GM18511 (cell line): ENCODE measurements around the gene GARS1.
"Not testable (repeated sequence)": the region's sequence is repeated elsewhere in the genome, so short reads cannot be mapped to it uniquely, and the experiment has no call there.

Source experiments
- ATAC-seq: cut with Tn5 transposase; IDR thresholded peaks from one replicate; pipeline ENCODE4 v1.9.1; 2021; ENCODE audit warnings: mild to moderate bottlenecking, moderate library complexity; ENCODE audit not compliant: unreplicated experiment

The GARS1 gene

DNA sequence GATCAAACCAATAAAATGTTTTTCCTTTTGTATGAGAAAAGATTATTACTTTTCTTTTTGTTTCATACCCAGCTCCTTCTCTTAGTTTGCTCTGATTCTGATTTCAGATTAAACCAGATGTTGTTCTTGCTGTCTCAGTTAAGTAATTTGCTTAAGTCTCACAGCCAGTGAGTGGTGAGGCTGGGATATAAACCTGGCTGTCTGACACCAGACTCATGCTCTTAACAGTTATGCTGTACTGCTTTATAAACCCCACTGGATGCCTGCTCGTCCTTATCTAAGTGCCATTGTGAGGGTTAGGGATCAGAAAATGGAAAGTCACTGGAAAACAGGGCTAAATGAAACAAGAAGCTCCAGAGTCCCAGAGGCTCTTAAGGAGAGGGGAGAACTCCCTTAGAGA, 24.3 kb downstream of the GARS1 start:
- no peak for ATAC-seq

DNA sequence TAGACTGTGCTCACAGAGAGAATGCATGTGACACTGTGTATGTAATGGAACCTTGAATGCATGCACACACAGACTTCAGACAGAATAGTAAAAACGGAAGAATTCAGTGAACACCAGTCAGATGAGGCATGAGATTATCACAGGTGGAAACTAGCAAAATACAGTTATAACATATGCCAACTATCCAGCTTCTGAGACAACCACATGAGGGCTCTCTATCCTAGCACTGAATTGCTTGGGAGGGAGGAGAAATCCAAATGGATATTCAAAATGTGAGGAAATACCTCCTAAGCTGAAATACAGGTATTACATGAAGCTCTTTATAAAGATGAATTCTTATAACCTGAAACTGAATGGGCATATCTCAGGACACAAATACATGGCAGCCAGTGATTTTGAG, 30.6 kb downstream of the GARS1 start:
- ATAC-seq: no peak

DNA sequence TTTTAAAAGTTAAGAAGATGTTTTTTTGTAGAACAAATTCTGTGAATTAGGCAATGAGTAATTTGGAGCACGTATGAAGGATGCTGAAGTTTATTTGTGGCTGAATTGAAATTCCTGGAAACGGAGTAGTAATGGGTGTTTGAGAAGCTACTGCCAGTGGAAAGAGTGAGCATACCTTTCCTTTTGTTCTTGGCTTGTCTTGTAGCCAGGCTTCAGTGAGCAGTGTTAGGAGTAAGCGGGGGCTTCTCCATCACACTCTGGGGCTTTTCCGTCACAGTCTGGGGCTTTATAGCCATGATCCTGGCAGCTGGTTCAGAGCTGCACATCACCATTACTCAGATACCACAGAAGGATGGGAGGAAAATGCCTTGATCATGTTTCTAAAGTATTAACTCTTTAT, 32.3 kb downstream of the GARS1 start:
- ATAC-seq: no peak

DNA sequence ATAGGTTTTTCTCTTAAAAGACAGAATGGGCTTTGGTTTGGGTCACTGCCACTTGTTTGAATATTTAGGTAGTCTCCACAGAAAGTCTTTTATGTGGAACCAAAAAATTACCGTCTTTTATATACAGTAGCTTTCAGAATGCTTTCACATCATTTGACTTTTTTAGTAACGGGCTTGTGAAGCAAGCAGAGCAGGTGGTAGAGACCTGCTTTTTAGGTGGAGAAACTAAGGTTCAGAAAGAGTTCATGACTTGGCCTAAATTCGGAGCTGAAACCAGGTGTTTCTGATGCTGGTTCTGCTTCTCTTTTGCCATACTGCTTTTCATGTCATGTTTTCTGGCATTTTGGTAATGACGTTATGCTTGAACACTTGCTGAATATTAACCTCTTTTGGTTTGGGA, 36.3 kb downstream of the GARS1 start:
- ATAC-seq: no peak

DNA sequence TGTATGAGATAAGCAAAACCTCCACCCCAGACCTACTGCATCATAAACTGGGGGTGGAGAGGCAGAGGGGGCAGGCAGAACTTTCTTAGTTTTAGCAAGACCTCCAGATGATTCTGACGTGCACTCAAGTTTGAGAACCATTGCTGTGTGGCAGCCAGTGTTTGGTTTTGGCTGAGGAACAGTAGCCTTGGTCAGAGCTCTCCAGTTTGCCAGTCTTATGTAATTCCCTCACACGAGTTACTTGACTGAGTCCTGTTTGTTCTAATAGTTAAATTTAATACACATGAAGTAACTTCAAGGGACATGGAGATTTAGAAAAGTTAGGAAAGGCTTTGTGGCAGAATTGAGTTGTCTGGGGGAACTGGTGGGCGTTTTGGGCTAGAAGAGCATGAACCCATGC, 38.5 kb downstream of the GARS1 start:
- ATAC-seq: no peak

DNA sequence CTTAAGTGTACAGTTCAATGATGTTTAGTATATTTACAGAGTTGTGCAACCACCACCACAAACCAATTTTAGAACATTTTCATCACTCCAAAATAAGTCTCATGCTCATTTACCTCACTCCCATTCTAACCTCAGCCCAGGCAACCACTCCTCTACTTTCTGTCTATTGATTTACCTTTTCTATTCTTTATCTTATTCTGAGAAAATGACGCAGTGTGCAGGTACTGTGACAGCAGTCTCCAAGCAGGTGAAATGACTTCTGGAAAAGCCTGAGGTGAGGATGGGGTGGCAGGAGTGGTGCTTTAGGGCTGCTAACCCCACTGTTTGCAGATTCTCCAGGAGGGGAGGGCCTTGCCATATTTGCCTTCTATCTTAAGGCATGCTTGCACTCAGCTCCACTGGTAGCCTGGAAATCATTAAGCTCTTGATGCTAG, 39.5 kb downstream of the GARS1 start:
- ATAC-seq: no peak

DNA sequence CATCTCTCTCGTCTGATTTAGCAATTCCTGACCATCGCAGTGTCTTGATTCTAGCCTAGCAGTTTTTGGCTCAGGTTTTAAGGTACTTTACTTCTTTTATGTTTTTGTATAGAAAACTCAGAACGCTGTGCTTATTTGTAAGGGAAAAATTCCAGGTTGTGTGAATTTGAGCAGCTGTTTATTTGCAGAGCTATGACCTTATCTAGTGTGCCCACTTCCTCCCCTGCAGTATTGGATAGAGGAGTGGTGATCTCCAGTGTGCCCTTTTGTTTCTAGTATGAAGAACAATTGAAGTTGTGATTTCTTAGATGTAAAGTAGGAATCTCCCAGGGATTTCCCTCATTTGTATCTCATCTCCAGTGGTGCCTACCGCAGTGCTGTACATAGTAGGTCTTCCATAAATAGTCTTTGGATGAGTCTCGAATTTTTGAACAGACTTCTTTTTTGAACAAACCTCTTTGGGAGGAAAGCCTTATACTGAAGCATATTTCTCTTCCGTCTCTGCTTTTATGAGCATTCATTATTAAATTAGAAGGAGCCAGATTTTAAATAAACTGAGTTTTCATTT, 40.0 kb downstream of the GARS1 start:
- ATAC-seq: no peak

DNA sequence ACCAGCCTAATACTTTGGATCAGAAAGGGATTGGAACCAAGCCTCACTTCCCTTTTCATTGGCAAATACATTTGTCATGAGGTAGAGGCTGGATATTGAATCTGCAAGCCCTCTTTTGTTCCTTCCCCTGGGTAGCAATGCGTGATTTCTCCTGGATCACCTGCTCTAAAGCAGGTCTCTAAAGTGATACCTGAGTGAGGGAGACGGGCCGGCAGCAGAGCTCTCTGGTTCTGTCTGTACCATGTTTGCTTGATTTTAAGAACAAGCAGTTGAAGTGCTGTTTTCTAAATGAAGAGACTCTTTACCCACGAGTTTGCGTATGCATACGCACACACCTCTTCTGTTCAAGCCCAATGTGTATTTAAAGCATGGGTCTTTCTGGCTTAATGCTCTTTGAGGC, 41.1 kb downstream of the GARS1 start:
- no peak for ATAC-seq

DNA sequence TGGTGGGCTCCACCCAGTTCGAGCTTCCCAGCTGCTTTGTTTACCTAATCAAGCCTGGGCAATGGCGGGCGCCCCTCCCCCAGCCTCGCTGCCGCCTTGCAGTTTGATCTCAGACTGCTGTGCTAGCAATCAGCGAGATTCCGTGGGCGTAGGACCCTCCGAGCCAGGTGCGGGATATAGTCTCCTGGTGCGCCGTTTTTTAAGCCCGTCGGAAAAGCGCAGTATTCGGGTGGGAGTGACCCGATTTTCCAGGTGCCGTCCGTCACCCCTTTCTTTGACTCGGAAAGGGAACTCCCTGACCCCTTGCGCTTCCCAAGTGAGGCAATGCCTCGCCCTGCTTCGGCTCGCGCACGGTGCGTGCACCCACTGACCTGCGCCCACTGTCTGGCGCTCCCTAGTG, 47.6 kb downstream of the GARS1 start:
- not testable (repeated sequence) for ATAC-seq

DNA sequence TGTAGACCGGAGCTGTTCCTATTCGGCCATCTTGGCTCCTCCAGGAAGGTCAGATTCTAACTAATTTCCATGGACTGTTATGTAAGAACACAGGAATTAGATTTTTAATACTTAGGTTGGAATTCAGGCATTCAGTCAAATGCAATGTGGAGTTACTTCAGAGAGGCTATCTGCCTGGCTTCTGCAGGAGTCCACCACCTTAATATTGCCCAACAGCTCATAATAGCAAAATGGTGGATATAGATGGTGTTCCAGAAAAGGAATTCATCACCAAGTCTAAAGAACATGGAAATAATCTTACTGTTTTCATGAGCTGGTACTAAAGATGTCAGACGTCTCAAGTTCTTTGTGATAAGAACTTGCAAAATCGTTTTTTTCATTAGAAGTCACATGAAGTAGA, 48.1 kb downstream of the GARS1 start:
- no peak for ATAC-seq

DNA sequence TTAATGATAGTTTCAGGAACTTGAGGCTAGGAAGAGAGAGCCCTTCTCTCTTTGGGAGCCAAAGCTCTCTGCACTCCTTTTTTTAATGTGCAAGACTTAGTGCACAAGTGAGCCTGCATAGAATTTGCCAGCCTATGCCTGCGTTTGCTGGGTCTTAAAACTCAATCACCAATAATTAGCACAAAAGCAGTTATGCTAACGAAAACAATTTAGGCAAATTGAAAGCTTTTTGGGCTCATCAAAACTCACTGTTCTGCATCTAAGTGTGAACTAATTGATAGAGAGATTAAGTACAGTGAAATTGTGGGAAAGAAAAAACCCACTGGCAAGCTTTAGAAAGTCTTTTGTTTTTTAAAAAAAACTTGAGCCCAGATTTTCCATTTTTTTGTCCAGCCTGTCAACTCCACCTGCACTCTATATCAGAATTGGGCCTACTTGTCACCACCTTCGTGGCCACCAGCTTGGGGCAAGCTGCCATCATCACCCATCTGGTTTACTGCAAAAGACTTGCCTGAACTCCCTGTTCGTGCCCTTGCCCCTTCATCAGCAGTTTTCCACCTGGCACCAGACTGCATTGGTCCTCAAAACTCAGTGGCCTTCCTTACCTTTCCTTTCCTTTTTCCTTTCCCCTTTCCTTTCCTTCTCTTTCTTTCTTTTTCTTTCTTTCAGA, 49.7 kb downstream of the GARS1 start:
- ATAC-seq: no peak

DNA sequence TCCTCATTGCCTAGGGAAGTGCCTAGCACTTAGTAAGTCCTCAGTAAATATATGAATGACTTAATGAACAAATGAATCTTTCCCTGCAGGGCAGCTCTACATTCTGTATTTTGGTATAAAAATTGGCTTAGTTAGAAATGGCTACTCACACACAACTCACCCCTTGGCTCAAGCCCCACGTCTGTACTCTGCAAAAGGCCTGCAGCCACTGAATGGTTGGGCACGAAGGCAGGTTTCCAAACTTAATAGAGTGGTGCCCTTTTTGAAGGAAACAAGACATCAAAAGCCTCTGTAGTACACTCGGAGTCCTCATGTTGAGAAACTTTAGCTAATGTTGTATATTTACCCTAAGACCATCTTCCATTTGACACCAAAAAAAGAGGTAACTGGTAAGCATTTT, 51.0 kb downstream of the GARS1 start:
- no peak for ATAC-seq

DNA sequence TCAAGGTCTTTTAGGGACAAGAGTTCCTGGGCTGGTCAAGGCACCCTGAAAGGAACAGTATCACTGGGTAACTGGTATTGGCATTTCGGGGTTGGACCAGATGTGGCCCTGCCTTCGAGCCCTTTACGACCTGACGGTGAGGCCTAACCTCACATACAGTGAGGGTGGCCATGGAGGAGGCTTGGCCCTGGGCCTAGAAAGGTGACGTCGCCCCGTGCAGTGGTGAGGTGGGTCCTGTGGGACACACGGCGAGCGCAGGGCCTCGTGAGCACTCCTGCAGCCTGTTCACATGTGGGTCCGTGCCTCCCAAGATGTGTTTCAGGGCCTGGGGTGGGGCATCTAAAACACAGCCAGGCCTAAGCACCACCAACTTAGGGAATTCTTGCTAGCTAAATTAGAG, 51.5 kb downstream of the GARS1 start:
- no peak for ATAC-seq

DNA sequence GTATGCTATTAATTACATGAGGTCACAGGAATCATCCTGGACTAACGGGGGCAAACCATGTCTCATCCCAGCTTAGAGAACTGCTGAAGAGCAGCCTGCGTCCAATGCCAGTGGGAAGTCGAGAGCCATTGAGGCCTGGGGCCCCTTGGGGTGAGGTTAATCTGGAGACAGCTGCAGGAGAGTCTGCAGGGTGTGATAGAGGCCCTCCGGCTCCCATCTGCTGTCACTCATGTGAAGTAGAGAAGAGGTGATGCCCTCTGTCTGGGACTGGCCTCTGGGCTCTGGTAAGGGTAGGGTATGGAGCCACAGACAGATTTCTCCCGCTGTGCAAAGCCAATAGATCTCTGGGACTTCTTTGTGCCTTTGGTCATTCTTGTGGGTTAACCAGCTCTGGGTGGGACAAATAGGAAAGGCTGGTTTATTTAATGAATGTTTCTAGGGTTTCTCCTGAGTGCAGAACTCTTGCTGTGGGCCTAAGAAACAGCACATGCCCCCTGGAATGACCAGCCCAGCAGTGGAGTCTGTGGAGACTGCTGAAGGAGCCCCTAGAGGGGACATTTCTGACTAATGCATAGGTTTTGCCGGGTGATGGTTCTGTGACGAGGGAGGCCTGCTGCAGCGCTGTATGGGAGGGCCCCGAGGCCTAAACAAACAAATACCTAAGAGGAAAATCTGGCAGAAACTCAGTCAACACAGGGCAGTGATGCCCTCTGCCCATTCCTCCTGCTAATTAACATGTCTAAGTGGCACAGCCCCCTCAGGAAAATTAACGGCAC, 53.1 kb downstream of the GARS1 start:
- no peak for ATAC-seq

DNA sequence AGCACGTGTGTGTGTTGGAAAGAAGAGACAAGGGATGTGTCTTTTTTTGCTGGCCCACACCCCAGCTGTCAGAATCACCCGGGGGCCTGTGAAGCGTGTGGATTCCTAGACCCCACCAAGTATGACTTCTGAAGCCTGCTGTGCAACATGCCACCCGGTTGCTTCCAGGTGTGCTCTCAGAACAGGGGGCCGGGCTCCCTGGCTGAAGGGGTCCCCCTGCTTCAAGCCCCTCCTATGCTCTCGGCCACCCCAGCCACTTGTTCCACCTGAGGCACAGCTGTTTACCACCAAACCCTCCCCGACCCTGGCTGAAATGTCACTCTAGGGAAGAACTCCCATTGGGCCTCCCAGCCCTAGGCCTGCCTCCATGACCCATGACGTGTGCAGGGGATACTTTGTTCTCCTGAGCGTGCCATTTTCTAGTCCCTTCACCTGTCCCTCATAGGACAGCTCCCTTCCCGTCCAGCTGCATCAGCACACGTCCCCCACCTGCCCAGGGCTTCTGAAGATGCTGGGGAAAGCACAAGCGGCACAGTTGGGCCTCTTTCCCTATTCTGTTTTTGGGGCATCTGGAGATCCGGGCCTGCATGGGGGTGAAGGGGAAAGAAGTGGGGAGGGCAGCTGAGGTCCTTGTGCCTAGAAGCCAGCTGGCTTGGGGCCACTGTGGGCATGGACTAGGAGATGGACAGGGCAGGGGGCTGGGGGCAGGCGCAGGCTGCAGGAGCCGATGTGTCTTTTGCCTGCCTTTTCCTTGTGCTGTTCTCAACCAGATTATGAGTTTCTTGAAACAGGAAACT, 54.3 kb downstream of the GARS1 start:
- ATAC-seq: no peak

DNA sequence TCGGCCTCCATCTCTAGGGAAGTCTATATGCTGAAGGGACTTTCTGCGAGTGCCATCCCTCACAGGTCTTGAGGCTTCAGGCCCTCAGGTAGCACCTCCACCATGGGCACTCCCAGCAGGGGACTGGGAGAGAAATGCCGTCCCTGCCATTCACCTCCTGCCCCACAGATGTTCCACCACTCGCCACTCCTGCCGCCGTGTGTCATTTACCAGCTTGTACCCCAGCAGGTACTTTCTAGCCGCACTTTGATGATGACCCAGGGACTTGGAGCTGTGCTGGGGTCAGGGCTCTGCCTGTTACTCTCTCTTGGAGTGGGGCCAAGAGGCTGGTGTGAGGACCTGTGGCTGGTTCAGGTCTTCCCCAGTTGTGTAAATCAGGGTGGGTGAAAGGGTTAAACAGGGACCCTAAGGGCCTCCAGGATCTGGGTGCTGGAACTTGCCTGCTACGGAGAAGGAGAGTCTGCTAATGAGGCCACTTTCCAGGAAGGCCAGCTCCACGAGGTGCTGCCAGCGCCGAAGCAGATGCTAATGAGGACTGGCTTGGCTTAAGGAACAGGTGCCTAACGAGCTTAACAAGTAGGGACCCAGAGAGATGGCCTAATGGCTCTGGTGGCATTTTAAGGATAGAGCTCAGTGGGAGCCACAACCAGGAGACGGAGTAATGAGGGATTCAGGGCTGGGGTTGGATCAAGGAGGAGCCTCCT, 55.2 kb downstream of the GARS1 start:
- ATAC-seq: no peak

DNA sequence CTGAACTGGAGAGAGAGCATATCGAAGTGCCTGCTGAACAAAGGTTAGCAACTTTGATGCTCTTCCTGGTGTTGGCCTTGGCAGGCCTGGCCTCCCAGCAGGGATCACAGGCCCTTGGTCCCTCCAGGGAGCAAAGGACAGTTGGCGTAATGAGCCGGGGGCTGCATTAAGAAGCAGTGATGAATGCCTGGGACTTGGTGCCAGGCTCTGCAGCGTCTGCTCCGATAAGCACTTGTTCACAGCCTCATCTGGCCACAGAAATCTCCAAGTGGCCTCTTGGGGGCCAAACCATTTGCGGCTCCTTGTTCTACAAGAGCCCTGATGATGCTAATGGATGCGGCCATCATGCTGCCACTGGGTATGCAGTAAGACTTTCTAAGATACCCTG, 55.7 kb downstream of the GARS1 start:
- ATAC-seq: no peak

DNA sequence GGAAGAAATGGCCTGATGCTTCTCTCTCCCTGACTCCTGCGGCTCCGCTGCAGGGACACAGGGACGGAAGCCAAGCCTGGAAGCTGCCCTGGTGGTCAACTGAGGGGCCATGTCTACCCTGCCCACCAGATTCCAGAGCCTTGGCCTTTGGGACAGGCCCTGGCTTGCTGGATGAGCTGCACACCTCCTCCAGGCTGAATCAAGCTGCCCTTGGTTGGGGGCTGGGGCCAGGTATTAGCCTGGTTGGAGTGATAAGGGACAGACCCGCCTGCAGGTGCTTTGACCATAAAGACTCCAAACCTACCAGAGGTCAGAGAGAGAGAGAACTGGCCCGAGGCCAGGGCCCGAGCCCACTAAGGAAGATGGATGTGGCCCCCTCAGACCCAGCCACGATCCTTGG, 57.5 kb downstream of the GARS1 start:
- no peak for ATAC-seq

DNA sequence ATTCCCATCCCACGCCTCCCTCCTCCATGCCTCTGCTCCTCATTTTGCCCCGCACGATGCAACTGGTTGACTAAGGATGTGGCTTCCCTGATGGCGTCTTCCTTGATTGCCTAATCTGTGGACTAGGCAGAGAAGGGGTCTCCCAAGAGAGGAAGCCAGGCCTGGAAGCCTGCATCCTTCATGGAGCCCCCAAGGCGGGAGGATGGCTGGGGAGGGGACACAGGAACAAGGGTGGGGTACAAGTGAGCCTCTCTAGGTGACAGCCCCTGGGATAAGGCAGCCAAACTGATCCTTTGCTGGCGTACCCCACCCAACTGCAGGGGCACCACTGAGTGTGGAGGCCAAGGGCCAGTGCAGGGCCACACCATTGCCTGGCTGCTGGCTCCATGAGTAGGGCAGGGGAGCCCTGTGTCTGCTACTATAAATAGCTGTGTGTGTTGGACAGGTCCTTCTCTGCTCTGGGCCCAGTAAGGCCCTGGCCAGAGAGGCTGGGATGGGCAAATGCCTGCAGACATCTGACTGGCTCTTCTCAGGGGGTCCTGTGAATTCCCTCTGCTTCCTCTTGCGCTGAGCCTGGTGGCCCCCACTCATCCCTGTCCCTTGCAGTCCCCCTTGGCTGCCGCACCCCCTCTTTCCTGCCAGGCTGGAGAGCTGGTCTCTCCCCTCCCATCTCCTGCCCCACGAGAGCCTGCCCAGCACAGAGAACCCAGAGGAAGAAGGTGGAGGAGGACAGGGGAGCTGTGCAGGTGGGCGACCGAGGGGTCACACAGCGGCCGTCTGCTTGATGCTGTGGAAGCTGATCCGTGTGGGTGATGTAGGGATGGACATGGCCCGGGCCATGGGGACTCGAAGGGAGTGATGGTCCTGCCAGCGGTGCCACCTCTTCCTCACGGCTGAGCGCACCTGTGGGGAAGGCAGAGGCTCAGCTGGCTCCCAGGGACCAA, 58.3 kb downstream of the GARS1 start:
- no peak for ATAC-seq
